Left ventricle myocardium inferior (tissue), 1 donor: ENCODE results near the gene IFI30. TPM values are rescaled to one million over a fixed set of nuclear protein-coding genes. Genes with fewer than 3 reads are reported as not detected.
A peak's percentile ranks its signal among the peaks of the same experiment; 100 is the strongest.

Experiments used
- DNase-seq: peaks from one replicate; pipeline ENCODE4 v3.0.0-alpha.2; 2020
- H3K27ac ChIP-seq: fragments of 200-600 bp; replicated peaks from 2 replicates; pipeline ENCODE4 v1.8.0; 2021
- H3K27me3 ChIP-seq: fragments of 200-600 bp; 2 replicates; pipeline ENCODE4 v1.8.0; 2021; ENCODE audit warnings: low read depth
- H3K36me3 ChIP-seq: fragments of 200-600 bp; 2 replicates; pipeline ENCODE4 v1.8.0; 2021
- H3K4me1 ChIP-seq: fragments of 200-600 bp; 2 replicates; pipeline ENCODE4 v1.8.0; 2021
- H3K4me3 ChIP-seq: fragments of 200-600 bp; 2 replicates; pipeline ENCODE4 v1.8.0; 2021; ENCODE audit warnings: mild to moderate bottlenecking, moderate library complexity
- H3K9me3 ChIP-seq: fragments of 200-600 bp; replicated peaks from 2 replicates; pipeline ENCODE4 v1.8.0; 2021
- CTCF ChIP-seq: fragments of 200-600 bp; IDR thresholded peaks from 2 replicates; pipeline ENCODE4 v1.8.0; 2021; ENCODE audit warnings: antibody characterized with exemption, mild to moderate bottlenecking, borderline replicate concordance
- intact Hi-C: fragments of 100-400 bp; cut with micrococcal nuclease; formaldehyde crosslinking; loops from one replicate; pipeline ENCODE4 v1.11.0; 2022
- total RNA-seq: library from RNA; stranded (reverse); fragmentation: NEBNext Ultra II Directional; extraction: Animal tissue kit (Norgen Biotek cat#: 25700); gene quantifications from one replicate; pipeline ENCODE4 v1.2.1, GENCODE V29; 2021
- donor health status: DM: no; HTN: yes; CAD: no; lungs with severe emphysema.

IFI30 gene
- total RNA-seq, 1 donor from 2014 or later, result 23.3 TPM

- peaks cover 60% of the 10 kb centered on the region for H3K4me1 ChIP-seq
Measured at GRCh38 chr19:18152817-18153555, 20.6 kb upstream of the IFI30 start, which contains the start of gene PIK3R2. Gene PIK3R2, plus strand, starts transcription at chr19:18153163. Its CDS starts 2,717 bp downstream, at chr19:18155880.

DNA sequence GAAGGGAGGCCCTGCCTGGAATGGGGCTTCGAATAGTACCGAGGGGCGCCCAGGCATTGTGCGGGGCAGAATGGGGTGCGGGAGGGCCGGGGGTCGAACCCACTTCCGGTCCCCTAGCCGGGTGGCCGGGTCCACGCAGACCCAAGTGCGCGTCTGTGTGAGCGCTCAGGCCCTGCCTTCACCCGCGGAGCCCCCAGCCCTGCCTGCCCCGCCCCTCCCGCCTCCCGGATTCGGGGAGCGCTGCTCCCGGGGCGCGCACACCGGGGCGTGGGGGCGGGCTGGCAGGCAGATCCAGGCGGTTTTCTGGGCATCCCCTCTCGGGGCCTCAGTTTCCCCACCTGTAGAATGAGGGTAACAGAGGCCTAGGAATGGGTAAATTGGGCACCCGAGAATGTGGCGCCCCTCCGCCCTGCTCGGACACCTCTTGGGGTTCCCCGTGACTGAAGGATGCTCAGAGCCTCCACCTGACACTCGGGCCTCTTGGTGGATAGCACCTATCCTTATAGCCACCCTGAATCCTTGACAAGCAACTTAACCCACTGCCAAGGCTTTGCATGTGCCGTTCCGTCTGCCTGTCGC lies 20.0 kb upstream of the IFI30 start:
- H3K4me1 ChIP-seq, result peaks cover 60% of the 10 kb centered on the region
- no peak for DNase-seq

More at GRCh38 chr19:18152817-18153555, 20.6 kb upstream of the IFI30 start, which contains the start of gene PIK3R2:
- TF ChIP-seq CTCF, result no peak
- H3K9me3 ChIP-seq, result no peaks in the 10 kb centered on the region
- peak within 1 kb of the TSS; percentile 99 for H3K27ac ChIP-seq
- no peaks in the 10 kb centered on the region for H3K27me3 ChIP-seq
- peaks cover 11% of the 10 kb centered on the region for H3K36me3 ChIP-seq
- peak within 1 kb of the TSS; percentile 95 for H3K4me3 ChIP-seq
- intact Hi-C loops, result no loop called here
- DNase-seq, result peak; percentile 100

GRCh38 chr19:18155095-18156087 lies 18.2 kb upstream of the IFI30 start:
- Histone ChIP-seq H3K27me3 (no peaks in the 10 kb centered on the region), H3K9me3 (no peaks in the 10 kb centered on the region), H3K4me1 (peaks cover 67% of the 10 kb centered on the region), H3K4me3 (no peak overlapping the region), H3K36me3 (peaks cover 11% of the 10 kb centered on the region), H3K27ac (peak overlapping the region; percentile 99)
- intact Hi-C loops, result no loop called here
- DNase-seq, result no peak
- no peak for TF ChIP-seq CTCF

More for the DNA sequence above, 20.0 kb upstream of the IFI30 start:
- TF ChIP-seq CTCF, result no peak
- intact Hi-C loops, result no loop called here
- peak overlapping the region; percentile 99 for H3K27ac ChIP-seq
- no peaks in the 10 kb centered on the region for H3K27me3 ChIP-seq
- H3K4me3 ChIP-seq, result peak overlapping the region; percentile 95
- peaks cover 11% of the 10 kb centered on the region for H3K36me3 ChIP-seq
- no peaks in the 10 kb centered on the region for H3K9me3 ChIP-seq

DNA sequence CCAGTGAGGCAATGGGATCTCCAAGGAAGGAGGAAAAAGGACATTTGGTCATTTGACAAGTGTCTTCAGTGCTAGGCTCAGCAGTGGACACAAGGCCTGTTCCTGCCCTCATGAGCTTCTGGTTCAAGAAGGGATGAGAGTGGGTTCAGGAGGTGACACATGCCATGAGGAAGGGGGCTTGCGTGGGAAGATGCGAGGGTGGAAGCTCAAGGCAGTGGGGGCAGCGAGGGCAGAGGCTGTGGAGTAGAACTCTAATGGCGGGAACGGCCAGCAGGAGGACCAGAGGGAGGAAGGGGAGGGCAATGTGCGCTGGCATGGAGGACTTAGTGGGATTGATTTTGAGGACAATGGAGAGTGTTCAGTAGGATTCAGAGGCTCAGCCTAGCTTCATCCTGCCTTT lies 17.3 kb upstream of the IFI30 start:
- Histone ChIP-seq H3K9me3 (no peaks in the 10 kb centered on the region), H3K27me3 (no peaks in the 10 kb centered on the region), H3K4me3 (no peak overlapping the region), H3K27ac (peak overlapping the region; percentile 88), H3K36me3 (peaks cover 11% of the 10 kb centered on the region), H3K4me1 (peaks cover 74% of the 10 kb centered on the region)
- no peak for TF ChIP-seq CTCF
- DNase-seq, result no peak
- intact Hi-C loops, result no loop called here

- Histone ChIP-seq H3K4me1 (peaks cover 74% of the 10 kb centered on the region), H3K27ac (peak overlapping the region; percentile 88), H3K36me3 (peaks cover 14% of the 10 kb centered on the region), H3K9me3 (no peaks in the 10 kb centered on the region), H3K27me3 (no peaks in the 10 kb centered on the region), H3K4me3 (peak overlapping the region; percentile 7)
- DNase-seq, result peak; percentile 86
- TF ChIP-seq CTCF, result no peak
- intact Hi-C loops, result no loop called here
Measured at GRCh38 chr19:18156841-18157464, 16.7 kb upstream of the IFI30 start.
